ENCODE results near the gene NRXN3.

NRXN3 gene

GRCh38 chr14:79074510-79074909 lies 904.3 kb downstream of the NRXN3 start:
- TF ChIP-seq ZNF146 (tag by site-specific recombination; IDR thresholded peaks at IDR 0.05) (no peak), ZNF585B (tag by site-specific recombination; IDR thresholded peaks at IDR 0.05) (no peak), ZEB2 (tag by site-specific recombination; IDR thresholded peaks at IDR 0.05) (no peak), GLIS1 (tag by site-specific recombination; IDR thresholded peaks at IDR 0.05) (no peak), EGR2 (tag by site-specific recombination; IDR thresholded peaks at IDR 0.05; ENCODE audit: low read depth) (no peak), MYNN (tag by site-specific recombination; IDR thresholded peaks at IDR 0.05; ENCODE audit: borderline replicate concordance) (no peak), ZNF274 (IDR thresholded peaks at IDR 0.05; ENCODE audit: low read length) (no peak), ZNF274 (tag by site-specific recombination; IDR thresholded peaks at IDR 0.05; ENCODE audit: borderline replicate concordance) (no peak), PRDM1 (tag by site-specific recombination; IDR thresholded peaks at IDR 0.05) (no peak), ZNF112 (tag by site-specific recombination; IDR thresholded peaks at IDR 0.05) (no peak), ZBTB44 (tag by site-specific recombination; IDR thresholded peaks at IDR 0.05) (no peak), ZNF639 (tag by site-specific recombination; IDR thresholded peaks at IDR 0.05) (no peak), ZNF433 (tag by site-specific recombination; IDR thresholded peaks at IDR 0.05; ENCODE audit: low read depth) (no peak), KLF7 (tag by site-specific recombination; IDR thresholded peaks at IDR 0.05; ENCODE audit: borderline replicate concordance) (no peak), GLI2 (tag by site-specific recombination; IDR thresholded peaks at IDR 0.05; ENCODE audit: borderline replicate concordance, low read depth) (no peak)
- CTCF ChIA-PET = interaction anchor here (1.0 kb wide), 1 partner anchor 115 kb away, joined by 4 read pairs; no protein-coding TSS in a partner anchor
- H3K9me3 ChIP-seq (ENCODE audit: control insufficient read depth, insufficient read depth, low read depth, low read length) = no peaks in the 10 kb centered on the region
- H3K4me1 ChIP-seq (ENCODE audit: control insufficient read depth, insufficient read depth, low read length) = no peaks in the 10 kb centered on the region
- no peak overlapping the region for H3K27ac ChIP-seq (ENCODE audit: extremely low read depth, low read depth, low read length)
- no peaks in the 10 kb centered on the region for H3K36me3 ChIP-seq (ENCODE audit: control insufficient read depth in 2 of 2, insufficient read depth in 1 of 2, low read length in 2 of 2)
- no peak overlapping the region for H3K4me3 ChIP-seq (ENCODE audit: low read depth, low read length)
- POLR2A ChIA-PET = no interaction called here

GRCh38 chr14:79076428-79076827 lies 906.3 kb downstream of the NRXN3 start:
- no peaks in the 10 kb centered on the region for H3K9me3 ChIP-seq (ENCODE audit: control insufficient read depth, insufficient read depth, low read depth, low read length)
- POLR2A ChIA-PET = no interaction called here
- H3K36me3 ChIP-seq (ENCODE audit: control insufficient read depth in 2 of 2, insufficient read depth in 1 of 2, low read length in 2 of 2) = no peaks in the 10 kb centered on the region
- TF ChIP-seq ATF2 (tag by site-specific recombination; IDR thresholded peaks at IDR 0.05; ENCODE audit: low read depth) (no peak), ZNF311 (tag by site-specific recombination; IDR thresholded peaks at IDR 0.05; ENCODE audit: borderline replicate concordance) (no peak), ZNF404 (tag by site-specific recombination; IDR thresholded peaks at IDR 0.05) (no peak), ZNF449 (tag by site-specific recombination; IDR thresholded peaks at IDR 0.05) (no peak), KLF17 (tag by site-specific recombination; IDR thresholded peaks at IDR 0.05) (no peak), ZNF138 (tag by site-specific recombination; IDR thresholded peaks at IDR 0.05; ENCODE audit: borderline replicate concordance) (no peak), ZNF366 (tag by site-specific recombination; conservative IDR thresholded peaks at IDR 0.05) (no peak), ZBTB48 (tag by site-specific recombination; IDR thresholded peaks at IDR 0.05) (no peak), ZNF544 (tag by site-specific recombination; IDR thresholded peaks at IDR 0.05) (no peak)
- H3K27ac ChIP-seq (ENCODE audit: extremely low read depth, low read depth, low read length) = no peak overlapping the region
- no peaks in the 10 kb centered on the region for H3K4me1 ChIP-seq (ENCODE audit: control insufficient read depth, insufficient read depth, low read length)
- CTCF ChIA-PET = no interaction called here
- no peak overlapping the region for H3K4me3 ChIP-seq (ENCODE audit: low read depth, low read length)
